HepG2 (cell line): ENCODE data around the gene OGFR. TPM values are rescaled to one million over a fixed set of nuclear protein-coding genes. Genes with fewer than 3 reads are reported as not detected.

Experiments
- ARID5B ChIP-seq: IDR thresholded peaks from 2 replicates; pipeline ENCODE4 v1.4.0; 2020; ENCODE audit warnings: mild to moderate bottlenecking, missing genetic modification reagents
- ATF2 ChIP-seq: sonication (generic); formaldehyde crosslinking; IDR thresholded peaks from 2 replicates; pipeline ENCODE4 v1.4.0; 2020; ENCODE audit warnings: missing genetic modification reagents
- ATF6 ChIP-seq: sonication (generic); formaldehyde crosslinking; conservative IDR thresholded peaks from 2 replicates; pipeline ENCODE4 v1.4.0; 2020; ENCODE audit warnings: missing genetic modification reagents
- CREBL2 ChIP-seq: sonication (generic); formaldehyde crosslinking; IDR thresholded peaks from 2 replicates; pipeline ENCODE4 v1.8.1; 2023; ENCODE audit warnings: missing genetic modification reagents, mild to moderate bottlenecking, borderline replicate concordance
- FOSL2 ChIP-seq: sonication (generic); formaldehyde crosslinking; IDR thresholded peaks from 2 replicates; pipeline ENCODE4 v1.4.0; 2020; ENCODE audit warnings: missing genetic modification reagents
- MIER3 ChIP-seq: IDR thresholded peaks from 2 replicates; pipeline ENCODE4 v1.6.1; 2016; ENCODE audit warnings: missing compliant biosample characterization, borderline replicate concordance
- NKX3-1 ChIP-seq: sonication (generic); formaldehyde crosslinking; IDR thresholded peaks from 2 replicates; pipeline ENCODE4 v1.5.0; 2020; ENCODE audit warnings: missing genetic modification reagents
- POGK ChIP-seq: sonication (generic); formaldehyde crosslinking; conservative IDR thresholded peaks from 2 replicates; pipeline ENCODE4 v1.8.0; 2022; ENCODE audit warnings: mild to moderate bottlenecking, moderate library complexity, missing genetic modification reagents
- TFE3 ChIP-seq: IDR thresholded peaks from 2 replicates; pipeline ENCODE4 v1.6.1; 2016
- THAP7 ChIP-seq: sonication (generic); formaldehyde crosslinking; IDR thresholded peaks from 2 replicates; pipeline ENCODE4 v1.8.1; 2023; ENCODE audit warnings: mild to moderate bottlenecking, missing genetic modification reagents
- ZNF225 ChIP-seq: sonication (generic); formaldehyde crosslinking; IDR thresholded peaks from 2 replicates; pipeline ENCODE4 v1.4.0; 2020; ENCODE audit warnings: mild to moderate bottlenecking, missing genetic modification reagents
- ZNF335 ChIP-seq: sonication (generic); formaldehyde crosslinking; IDR thresholded peaks from 2 replicates; pipeline ENCODE4 v1.4.0; 2020; ENCODE audit warnings: missing genetic modification reagents
- ZNF503 ChIP-seq: sonication (generic); formaldehyde crosslinking; IDR thresholded peaks from 2 replicates; pipeline ENCODE4 v1.4.0; 2020; ENCODE audit warnings: missing genetic modification reagents
- ZNF530 ChIP-seq: sonication (generic); formaldehyde crosslinking; IDR thresholded peaks from 2 replicates; pipeline ENCODE4 v1.5.0; 2020; ENCODE audit warnings: low read depth, mild to moderate bottlenecking, missing genetic modification reagents
- ZNF607 ChIP-seq: sonication (generic); formaldehyde crosslinking; IDR thresholded peaks from 2 replicates; pipeline ENCODE4 v1.5.1; 2020; ENCODE audit warnings: missing genetic modification reagents, mild to moderate bottlenecking, borderline replicate concordance
- ZNF652 ChIP-seq: IDR thresholded peaks from 2 replicates; pipeline ENCODE4 v1.6.1; 2016; ENCODE audit warnings: low read depth, borderline replicate concordance
- ZSCAN25 ChIP-seq: sonication (generic); formaldehyde crosslinking; IDR thresholded peaks from 2 replicates; pipeline ENCODE4 v1.8.0; 2022; ENCODE audit warnings: mild to moderate bottlenecking, missing genetic modification reagents
- polyA plus RNA-seq, 8 experiments: library from polyadenylated mRNA; depleted of rRNA in 3 of 8; stranded (reverse) in 7 of 8; unstranded in 1 of 8; fragments of >200 nt; fragmentation: Illumina TruSeq in 4 of 8; extraction: Trizol in 4 of 8; gene quantifications; 2 replicates each; pipeline versions ENCODE4 v1.2.1 to v1.2.3, GENCODE V29; 2011 to 2016; ENCODE audit warnings: low read depth in 4 of 8, missing spikeins in 1 of 8, mixed read lengths in 1 of 8; ENCODE audit not compliant: insufficient read depth in 1 of 8
- total RNA-seq, 5 experiments: library from RNA; depleted of rRNA; stranded (reverse); fragments of >200 nt; fragmentation: Illumina TruSeq; extraction: Trizol; gene quantifications; 2 replicates each; pipeline ENCODE4 v1.2.3, GENCODE V29; 2016; ENCODE audit warnings: low read depth in 1 of 5

The OGFR gene
- total and polyA plus RNA-seq, 2 of the 13 experiments (the other 11 are each of a cell fraction or from before 2014, with no cell fraction given): 47.7 to 81.8 TPM

- TF ChIP-seq THAP7 (CRISPR knock-in tag): no peak
- no peak for TF ChIP-seq TFE3 (CRISPR knock-in tag)
- no peak for TF ChIP-seq MIER3
- TF ChIP-seq NKX3-1 (CRISPR knock-in tag): no peak
- no peak; the same call in 1 of the 2 replicates for TF ChIP-seq FOSL2
- no peak for TF ChIP-seq ATF2 (CRISPR knock-in tag)
- TF ChIP-seq ARID5B (CRISPR knock-in tag): no peak; the same call in 1 of the 2 replicates
- no peak for TF ChIP-seq POGK (CRISPR knock-in tag)
- no peak for TF ChIP-seq ZNF335 (CRISPR knock-in tag)
- peak; percentile 38; the same call in 1 of the 2 replicates for TF ChIP-seq ZNF225
- TF ChIP-seq ATF6 (CRISPR knock-in tag): no peak
- TF ChIP-seq CREBL2 (CRISPR knock-in tag): no peak
- TF ChIP-seq ZNF607: 0 out of 2 replicates have a peak, but pooled peaks have one; percentile 82
- no peak for TF ChIP-seq ZNF503
- no peak for TF ChIP-seq ZNF652 (CRISPR knock-in tag)
- TF ChIP-seq ZNF530 (CRISPR knock-in tag): no peak
- TF ChIP-seq ZSCAN25: no peak
Observed at GRCh38 chr20:62793757-62794006, 11.0 kb upstream of the OGFR start (continued).
